OCI-LY3 (cell line): ENCODE data around the gene GIMAP4.
"Not testable (repeated sequence)": the region's sequence is repeated elsewhere in the genome, so short reads cannot be mapped to it uniquely, and the experiment has no call there.

Experiments
- H2AFZ ChIP-seq: fragments of 200-600, 300-600 bp; shearing (Covaris generic); 2 replicates; pipeline ENCODE4 v1.6.0; 2014; ENCODE audit warnings: antibody characterized with exemption, low read depth, low read length
- H3K27ac ChIP-seq: fragments of 200-600, 300-600 bp; sonication (generic); 2 replicates; pipeline ENCODE4 v1.5.1; 2014; ENCODE audit warnings: mild to moderate bottlenecking, low read length, moderate library complexity, mixed read lengths
- H3K27me3 ChIP-seq: fragments of 200-600, 300-600 bp; sonication (generic); 2 replicates; pipeline ENCODE4 v1.6.1; 2014; ENCODE audit warnings: low read depth, low read length, mixed read lengths
- H3K36me3 ChIP-seq: fragments of 200-600, 300-600 bp; sonication (generic); replicated peaks from 2 replicates; pipeline ENCODE3; 2014; ENCODE audit warnings: low read depth, low read length, mixed read lengths
- H3K4me1 ChIP-seq: fragments of 300-600, 200-600 bp; sonication (generic); 2 replicates; pipeline ENCODE4 v1.6.1; 2014; ENCODE audit warnings: low read length, mixed read lengths
- H3K4me2 ChIP-seq: fragments of 200-600, 300-600 bp; sonication (generic); 2 replicates; pipeline ENCODE4 v1.6.1; 2014; ENCODE audit warnings: low read length, mixed read lengths
- H3K4me3 ChIP-seq: fragments of 300-600, 200-600 bp; sonication (generic); 2 replicates; pipeline ENCODE4 v1.5.1; 2014; ENCODE audit warnings: antibody characterized with exemption, mild to moderate bottlenecking, low read length, moderate library complexity
- H3K79me2 ChIP-seq: fragments of 300-600, 200-600 bp; shearing (Covaris generic); 2 replicates; pipeline ENCODE4 v1.6.1; 2014; ENCODE audit warnings: mild to moderate bottlenecking, low read length, mixed read lengths
- H3K9ac ChIP-seq: fragments of 300-600, 200-600 bp; shearing (Covaris generic); 2 replicates; pipeline ENCODE4 v1.6.0; 2014; ENCODE audit warnings: mild to moderate bottlenecking, low read length, moderate library complexity
- H3K9me3 ChIP-seq: fragments of 200-600, 300-600 bp; shearing (Covaris generic); 2 replicates; pipeline ENCODE4 v1.6.1; 2014; ENCODE audit warnings: low read length, mixed read lengths; ENCODE audit not compliant: insufficient read depth
- H4K20me1 ChIP-seq: fragments of 200-600, 300-600 bp; sonication (generic); 2 replicates; pipeline ENCODE4 v1.6.1; 2016; ENCODE audit warnings: low read length, mixed read lengths; ENCODE audit not compliant: insufficient read depth
- EZH2phosphoT487 ChIP-seq: fragments of 200-600 bp; shearing (Covaris generic); IDR thresholded peaks from 2 replicates; pipeline ENCODE4 v1.6.1; 2018; ENCODE audit warnings: antibody characterized with exemption, mixed run types, low read depth
- TF ChIP-seq, protein P1 (sequence below): fragments of 200-600, 300-600 bp; sonication (generic); IDR thresholded peaks from 2 replicates; pipeline ENCODE4 v1.5.1; 2014; ENCODE audit warnings: antibody characterized with exemption, low read length, low read depth

The GIMAP4 gene

DNA sequence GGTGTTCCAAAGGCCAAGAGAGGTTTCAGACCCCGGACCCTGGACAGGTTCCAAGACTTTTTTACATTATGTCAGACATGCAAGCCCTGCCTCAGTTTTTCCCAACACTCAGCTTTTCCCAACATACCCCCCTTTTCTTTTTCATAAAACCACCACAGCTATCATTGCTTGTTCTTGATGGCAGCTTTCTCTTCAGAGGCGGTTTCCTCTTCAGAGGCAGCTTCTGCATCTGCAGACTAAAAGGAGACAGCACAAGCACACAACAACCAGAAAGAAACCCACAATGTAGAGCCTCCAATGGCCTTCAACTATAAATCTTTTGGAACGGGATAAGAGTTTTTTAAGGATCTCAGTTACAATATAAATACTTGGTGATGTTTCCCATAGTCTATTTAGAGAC lies 45.7 kb downstream of the GIMAP4 start:
- no peak overlapping the region for H2AFZ ChIP-seq
- no peaks in the 10 kb centered on the region for H3K9me3 ChIP-seq
- no peaks in the 10 kb centered on the region for H4K20me1 ChIP-seq
- TF ChIP-seq, protein P1, sequence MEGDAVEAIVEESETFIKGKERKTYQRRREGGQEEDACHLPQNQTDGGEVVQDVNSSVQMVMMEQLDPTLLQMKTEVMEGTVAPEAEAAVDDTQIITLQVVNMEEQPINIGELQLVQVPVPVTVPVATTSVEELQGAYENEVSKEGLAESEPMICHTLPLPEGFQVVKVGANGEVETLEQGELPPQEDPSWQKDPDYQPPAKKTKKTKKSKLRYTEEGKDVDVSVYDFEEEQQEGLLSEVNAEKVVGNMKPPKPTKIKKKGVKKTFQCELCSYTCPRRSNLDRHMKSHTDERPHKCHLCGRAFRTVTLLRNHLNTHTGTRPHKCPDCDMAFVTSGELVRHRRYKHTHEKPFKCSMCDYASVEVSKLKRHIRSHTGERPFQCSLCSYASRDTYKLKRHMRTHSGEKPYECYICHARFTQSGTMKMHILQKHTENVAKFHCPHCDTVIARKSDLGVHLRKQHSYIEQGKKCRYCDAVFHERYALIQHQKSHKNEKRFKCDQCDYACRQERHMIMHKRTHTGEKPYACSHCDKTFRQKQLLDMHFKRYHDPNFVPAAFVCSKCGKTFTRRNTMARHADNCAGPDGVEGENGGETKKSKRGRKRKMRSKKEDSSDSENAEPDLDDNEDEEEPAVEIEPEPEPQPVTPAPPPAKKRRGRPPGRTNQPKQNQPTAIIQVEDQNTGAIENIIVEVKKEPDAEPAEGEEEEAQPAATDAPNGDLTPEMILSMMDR: no peak
- TF ChIP-seq EZH2phosphoT487: no peak
- no peak overlapping the region for H3K4me3 ChIP-seq
- H3K27me3 ChIP-seq: no peaks in the 10 kb centered on the region
- no peak overlapping the region for H3K9ac ChIP-seq
- no peaks in the 10 kb centered on the region for H3K4me1 ChIP-seq
- H3K79me2 ChIP-seq: no peaks in the 10 kb centered on the region
- H3K27ac ChIP-seq: no peak overlapping the region
- H3K36me3 ChIP-seq: no peaks in the 10 kb centered on the region
- H3K4me2 ChIP-seq: no peak overlapping the region

DNA sequence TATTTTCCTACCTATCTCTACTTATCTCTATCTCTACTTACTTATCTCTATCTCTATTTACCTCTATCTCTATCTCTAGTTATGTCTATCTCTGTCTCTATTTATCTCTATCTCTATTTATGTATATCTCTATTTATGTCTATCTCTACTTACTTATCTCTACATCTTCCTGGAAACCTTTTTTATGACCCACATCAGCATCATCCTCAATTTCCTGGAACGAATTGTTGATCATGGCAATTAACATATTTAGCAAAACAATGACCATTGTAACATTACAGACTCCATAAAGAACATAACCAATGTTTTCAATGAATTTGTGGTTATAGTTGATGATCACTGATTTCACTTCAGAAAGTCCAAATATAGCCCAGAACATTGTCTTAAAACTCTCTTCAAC lies 46.7 kb downstream of the GIMAP4 start:
- Histone ChIP-seq H3K4me3 (no peak overlapping the region), H3K79me2 (no peaks in the 10 kb centered on the region), H3K4me2 (no peak overlapping the region), H3K4me1 (no peaks in the 10 kb centered on the region), H3K27ac (no peak overlapping the region), H2AFZ (no peak overlapping the region), H3K9me3 (no peaks in the 10 kb centered on the region), H4K20me1 (no peaks in the 10 kb centered on the region), H3K36me3 (no peaks in the 10 kb centered on the region), H3K27me3 (no peaks in the 10 kb centered on the region), H3K9ac (no peak overlapping the region)
- no peak for TF ChIP-seq EZH2phosphoT487
- TF ChIP-seq, protein P1: no peak

DNA sequence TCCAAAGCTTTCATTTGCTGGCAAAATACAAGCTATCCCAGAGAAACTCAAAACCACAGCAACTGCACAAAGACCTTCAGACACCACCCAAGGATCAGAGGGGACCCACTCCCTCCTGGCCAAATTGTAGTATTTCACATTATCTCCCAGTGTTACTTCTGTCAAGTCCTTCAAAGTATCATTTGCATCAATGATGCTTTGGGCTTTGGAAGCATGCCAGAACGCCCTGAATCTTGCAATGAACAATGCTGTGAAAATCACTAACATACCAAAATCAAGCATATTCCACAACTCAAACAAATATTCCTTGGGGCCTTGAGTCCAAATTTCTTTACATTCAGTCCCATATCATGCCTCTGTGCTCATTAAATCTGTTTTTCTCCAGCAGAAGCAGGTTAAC lies 47.2 kb downstream of the GIMAP4 start:
- H3K4me1 ChIP-seq, H3K27ac ChIP-seq, H3K27me3 ChIP-seq, H3K79me2 ChIP-seq, H3K9ac ChIP-seq, H2AFZ ChIP-seq, H3K4me3 ChIP-seq, H3K9me3 ChIP-seq, H4K20me1 ChIP-seq, H3K4me2 ChIP-seq, H3K36me3 ChIP-seq: not testable (repeated sequence)

DNA sequence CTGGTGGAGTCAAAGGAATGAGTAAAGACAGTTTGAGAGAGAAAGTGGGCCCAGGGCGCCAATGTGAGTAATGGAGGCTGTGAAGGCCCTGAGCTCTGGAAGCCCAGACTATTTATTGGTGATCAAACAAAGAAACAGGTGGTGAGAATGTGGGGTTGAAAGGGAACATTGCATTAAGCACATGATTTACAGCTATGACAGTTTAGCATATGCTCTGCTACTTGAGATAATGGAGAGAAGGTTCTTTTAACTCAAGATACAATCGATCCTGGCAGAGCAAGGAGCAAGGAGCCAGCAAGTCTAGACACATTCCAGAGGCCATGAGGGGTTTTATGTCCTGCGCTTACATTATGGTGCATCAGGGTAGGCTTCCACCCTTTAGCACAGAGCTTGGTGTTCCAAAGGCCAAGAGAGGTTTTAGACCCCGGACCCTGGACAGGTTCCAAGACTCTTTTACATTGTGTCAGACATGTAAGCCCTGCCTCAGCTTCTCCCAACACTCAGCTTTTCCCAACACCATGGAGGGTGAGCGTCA lies 48.1 kb downstream of the GIMAP4 start:
- not testable (repeated sequence) for H3K4me2 ChIP-seq, H3K4me3 ChIP-seq, H3K4me1 ChIP-seq, H3K36me3 ChIP-seq, H3K9ac ChIP-seq, H3K27ac ChIP-seq, H3K9me3 ChIP-seq, H3K79me2 ChIP-seq, H4K20me1 ChIP-seq, H2AFZ ChIP-seq, H3K27me3 ChIP-seq

DNA sequence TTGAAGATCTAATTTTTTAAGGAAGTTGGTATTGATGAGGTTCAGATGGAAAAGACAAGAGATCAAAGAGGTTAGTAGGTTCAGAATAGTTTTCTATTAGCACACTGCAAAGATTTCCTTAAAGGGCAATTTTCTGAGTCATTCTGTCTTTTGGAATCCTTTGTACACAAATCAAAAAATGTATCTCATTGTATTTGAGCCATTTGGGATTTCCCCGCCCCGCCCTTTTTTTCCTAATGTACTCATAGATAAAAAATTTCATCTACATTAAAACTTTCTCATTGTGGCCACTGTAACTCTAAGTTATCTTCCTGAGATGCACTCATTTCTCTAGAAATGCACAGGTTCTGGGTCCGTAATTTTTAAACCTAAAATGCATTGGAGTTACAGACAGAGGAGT lies 52.9 kb downstream of the GIMAP4 start:
- H3K4me2 ChIP-seq: no peak overlapping the region
- no peaks in the 10 kb centered on the region for H3K36me3 ChIP-seq
- no peak overlapping the region for H2AFZ ChIP-seq
- H3K79me2 ChIP-seq: no peaks in the 10 kb centered on the region
- no peaks in the 10 kb centered on the region for H3K9me3 ChIP-seq
- TF ChIP-seq, protein P1: no peak
- TF ChIP-seq EZH2phosphoT487: no peak
- no peak overlapping the region for H3K9ac ChIP-seq
- H3K4me3 ChIP-seq: no peak overlapping the region
- no peaks in the 10 kb centered on the region for H4K20me1 ChIP-seq
- H3K27me3 ChIP-seq: peaks cover 9% of the 10 kb centered on the region; the same call in 1 of the 2 replicates
- no peak overlapping the region for H3K27ac ChIP-seq
- H3K4me1 ChIP-seq: peaks cover 4% of the 10 kb centered on the region
